ENCODE results near the gene NDFIP1.
"Not testable (repeated sequence)": the region's sequence is repeated elsewhere in the genome, so short reads cannot be mapped to it uniquely, and the experiment has no call there.

Gene NDFIP1, protein sequence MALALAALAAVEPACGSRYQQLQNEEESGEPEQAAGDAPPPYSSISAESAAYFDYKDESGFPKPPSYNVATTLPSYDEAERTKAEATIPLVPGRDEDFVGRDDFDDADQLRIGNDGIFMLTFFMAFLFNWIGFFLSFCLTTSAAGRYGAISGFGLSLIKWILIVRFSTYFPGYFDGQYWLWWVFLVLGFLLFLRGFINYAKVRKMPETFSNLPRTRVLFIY
- 127 reads per million, percentile 87 among the genes with 10 or more reads in this experiment for total RNA-seq

DNA sequence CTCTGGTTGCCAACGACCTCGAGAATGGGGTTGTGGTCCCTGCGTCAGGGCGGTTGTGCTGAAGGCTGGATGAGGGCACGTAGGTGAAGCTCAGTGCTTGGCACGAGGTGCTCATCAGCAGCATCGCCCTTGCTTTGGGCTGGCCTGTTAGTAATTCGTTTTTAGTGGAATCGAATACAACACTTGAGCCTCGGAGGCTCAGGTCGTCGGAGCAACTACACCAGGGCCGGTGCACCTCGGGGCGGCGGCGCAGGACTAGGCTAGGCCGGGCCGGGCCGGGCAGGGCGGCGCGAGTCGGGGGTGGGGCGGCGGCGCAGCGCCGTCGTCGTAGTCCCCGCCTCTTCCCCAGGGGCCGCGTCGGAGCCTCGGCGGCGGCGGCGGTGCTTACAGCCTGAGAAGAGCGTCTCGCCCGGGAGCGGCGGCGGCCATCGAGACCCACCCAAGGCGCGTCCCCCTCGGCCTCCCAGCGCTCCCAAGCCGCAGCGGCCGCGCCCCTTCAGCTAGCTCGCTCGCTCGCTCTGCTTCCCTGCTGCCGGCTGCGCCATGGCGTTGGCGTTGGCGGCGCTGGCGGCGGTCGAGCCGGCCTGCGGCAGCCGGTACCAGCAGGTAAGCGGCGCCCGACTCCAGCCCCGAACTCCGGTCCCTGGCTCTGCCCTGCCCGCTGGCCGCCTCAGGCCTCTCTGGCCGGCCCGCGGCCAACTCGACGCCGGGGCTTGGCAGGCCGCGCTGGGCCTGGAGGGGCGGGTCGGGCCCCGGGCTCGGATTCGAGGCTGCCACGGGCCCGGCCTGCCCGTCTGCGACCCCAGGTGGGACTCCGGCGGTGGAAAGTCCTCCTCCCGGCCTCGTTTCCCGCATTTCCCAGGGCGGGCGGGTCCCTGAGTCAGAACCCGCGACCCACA is at the start of gene NDFIP1:
Gene NDFIP1 (plus strand): TSS at position 348 of the 899 bp plus-strand sequence. CDS start 196 bp downstream, at position 544.
- peak; percentile 74 for DNase-seq

DNA sequence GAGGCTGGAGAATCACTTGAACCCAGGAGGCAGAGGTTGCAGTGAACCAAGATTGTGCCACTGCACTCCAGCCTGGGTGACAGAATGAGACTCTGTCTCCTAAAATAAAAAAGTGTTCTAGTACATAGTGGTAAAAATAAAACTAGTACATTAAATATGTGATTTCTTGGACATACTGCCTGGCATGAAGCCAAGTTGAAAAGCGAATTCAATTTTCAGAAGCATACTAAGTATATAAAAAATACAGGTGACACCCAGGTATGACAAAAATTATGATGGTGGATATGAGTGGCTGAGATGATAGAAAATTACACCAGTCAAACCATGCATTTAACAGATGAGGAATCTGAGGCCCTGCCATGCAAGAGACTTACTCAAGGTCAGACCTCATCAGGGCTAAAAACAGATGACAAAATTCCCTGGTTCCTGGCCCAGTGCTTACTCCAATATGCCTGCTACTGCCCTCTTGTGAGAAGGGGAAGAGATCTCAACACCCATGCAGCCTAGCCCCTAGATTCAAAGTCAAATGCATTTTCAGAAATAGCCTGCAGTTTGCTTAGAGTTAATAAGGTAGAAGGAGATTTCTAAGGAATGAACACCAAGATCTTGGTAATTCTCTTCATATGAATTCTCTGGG is 49.2 kb upstream of the NDFIP1 start:
- DNase-seq, result no peak

DNA sequence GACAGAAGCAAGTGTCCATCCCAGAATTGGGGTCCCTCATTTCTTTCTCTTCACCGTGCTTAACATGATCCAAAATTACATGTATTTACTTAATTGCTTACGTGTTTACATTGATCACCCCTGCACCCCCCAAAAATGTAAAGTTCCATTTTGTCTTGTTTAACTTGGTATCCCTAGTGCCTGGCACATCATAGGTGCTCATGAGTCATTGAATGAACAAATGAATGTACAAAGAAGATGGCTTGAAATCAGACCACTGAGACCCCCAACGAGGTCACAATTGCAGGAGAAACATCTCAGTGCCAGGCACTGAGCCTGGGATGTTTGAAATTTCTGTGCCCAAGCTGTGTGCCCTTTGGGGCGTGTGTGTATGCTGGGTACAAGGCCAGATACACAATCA is 45.2 kb upstream of the NDFIP1 start:
- DNase-seq, result no peak

DNA sequence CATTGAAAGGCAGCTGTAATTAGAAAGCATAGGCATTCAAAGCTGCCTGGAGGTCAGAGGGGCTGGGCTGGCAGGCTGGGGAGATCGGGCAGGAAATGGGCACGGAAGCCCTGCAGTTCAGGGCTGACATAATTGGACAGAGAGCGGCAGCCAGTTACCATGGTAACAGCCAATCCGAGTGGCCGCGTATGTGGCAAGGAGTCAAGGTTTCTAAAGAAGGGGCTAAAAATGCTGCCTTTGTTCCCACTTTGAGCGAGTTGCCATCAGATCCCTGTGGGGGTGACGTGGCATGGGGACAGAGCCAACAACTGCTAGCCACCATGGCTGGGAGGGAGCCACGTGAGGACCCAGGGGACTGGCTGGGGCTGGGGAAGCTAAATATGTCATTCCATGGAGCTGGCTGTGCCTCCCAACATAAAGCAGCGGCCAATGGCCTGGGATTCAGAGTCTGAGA is 44.7 kb upstream of the NDFIP1 start:
- DNase-seq, result no peak

DNA sequence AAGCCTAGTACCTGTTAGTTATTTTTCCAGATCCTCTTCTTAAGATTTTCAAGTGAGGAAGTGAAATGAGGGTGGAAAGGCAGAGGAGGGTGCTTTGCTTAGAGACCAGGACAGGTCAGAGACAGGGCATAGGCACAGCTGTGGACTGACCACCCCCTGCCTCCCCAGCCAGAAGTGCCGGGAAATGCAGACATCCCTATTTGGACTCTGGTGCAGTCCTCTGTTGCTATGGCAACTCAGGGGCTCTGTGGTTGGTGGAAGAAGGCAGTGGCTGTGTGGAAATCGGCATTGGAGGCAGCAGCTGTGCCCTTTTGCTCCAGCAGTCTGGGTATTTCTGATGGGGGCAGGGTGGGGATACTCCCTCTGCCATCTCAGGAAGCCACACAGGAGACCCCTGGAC is 43.3 kb upstream of the NDFIP1 start:
- no peak for DNase-seq

DNA sequence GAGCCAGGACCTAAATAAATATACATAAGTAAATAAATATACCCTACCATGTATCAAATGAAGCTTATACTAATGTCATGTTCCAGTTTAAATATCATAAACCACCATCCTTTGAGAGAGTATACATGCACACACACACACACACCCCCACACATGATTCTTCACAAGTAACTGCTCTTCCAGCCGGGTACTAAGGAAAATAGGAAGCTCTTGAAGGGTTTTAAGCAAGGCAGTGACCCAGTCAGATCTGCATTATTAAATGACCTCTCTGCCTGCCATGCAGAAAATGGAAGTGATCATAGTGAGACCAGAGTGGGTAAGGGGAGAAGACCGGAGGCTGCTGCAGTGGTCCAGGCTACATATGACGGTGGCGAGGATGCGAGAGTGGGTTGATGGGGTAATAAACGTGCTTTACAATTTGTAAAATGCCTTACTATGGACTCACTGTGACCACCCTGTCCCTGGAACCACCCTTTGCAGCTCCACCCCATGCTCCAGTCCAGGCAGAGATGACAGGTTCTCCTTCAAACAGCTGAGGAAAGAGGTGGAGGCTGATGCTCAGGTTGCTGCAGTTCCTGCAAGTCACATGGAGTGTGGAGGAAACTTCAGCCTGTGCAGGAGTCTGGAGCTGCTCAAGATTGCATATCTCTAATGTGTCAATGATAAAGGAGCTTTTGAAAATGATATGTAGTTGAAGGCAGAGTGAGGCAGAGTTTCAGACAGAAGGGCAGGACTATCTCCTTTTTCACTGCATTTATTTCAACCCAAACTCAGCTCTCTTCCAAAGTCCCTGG is 38.8 kb upstream of the NDFIP1 start:
- no peak for DNase-seq

DNA sequence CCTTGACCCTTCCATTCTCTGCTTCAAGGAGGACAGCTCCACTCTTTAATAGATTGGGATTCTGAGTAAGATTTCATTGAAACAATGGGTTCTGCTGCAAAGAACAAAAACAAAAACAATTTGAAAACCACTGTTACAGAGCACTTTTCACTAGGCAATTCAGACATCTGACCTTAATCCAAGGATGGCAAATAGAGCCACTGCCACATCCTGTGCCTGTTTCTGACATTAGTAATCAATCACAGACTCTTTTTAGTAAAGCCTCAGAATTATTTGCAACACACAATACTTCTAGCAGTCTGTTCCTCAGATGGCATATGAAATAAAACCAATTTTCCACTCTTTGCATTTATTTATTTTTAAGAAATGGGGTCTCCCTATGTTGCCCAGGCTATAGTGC is 37.8 kb upstream of the NDFIP1 start:
- no peak for DNase-seq

DNA sequence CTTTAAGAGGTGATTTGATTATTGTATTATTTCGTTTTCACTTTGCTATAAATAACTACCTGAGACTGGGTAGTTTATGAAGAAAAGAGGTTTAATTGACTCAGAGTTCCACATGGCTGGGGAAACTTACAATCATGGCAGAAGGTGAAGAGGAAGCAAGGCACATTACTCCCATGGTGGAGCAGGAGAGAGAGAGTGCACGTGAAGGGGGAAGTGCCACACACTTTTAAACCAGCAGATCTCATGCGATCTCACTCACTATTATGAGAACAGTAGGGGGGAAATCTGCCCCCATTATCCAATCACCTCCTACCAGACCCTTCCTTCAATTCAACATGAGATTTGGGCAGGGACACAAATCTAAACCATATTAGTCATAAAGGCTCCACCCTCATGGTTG is 36.1 kb upstream of the NDFIP1 start:
- DNase-seq, result no peak

DNA sequence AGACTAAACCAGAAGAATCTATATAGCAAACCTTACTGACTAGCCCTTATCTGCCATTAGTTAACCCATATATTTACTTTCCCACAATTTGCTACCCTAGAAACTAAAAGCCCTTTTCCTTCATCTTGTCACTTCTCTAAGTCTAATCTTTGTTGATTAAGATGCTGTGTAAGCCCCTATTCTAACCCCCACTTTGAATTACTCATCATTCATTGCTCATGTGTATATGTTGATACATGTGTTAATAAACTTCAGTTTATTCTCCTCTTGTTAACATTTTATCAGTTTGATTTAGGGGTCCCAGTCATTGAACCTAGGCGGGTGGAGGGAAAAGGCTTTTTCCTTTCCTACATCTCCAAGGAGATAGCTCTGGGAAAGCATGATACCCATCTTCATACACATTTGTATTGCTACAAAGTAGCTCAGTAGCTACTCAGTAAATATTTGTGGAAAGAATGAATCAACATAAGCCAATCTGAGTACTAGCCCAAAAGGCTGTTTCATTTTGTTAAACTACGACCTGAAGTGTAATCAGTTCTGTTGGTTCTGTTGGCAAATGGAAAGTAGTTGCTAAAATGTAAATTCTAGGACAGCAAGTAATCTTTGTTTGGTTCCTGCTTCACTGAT is 35.1 kb upstream of the NDFIP1 start:
- no peak for DNase-seq

DNA sequence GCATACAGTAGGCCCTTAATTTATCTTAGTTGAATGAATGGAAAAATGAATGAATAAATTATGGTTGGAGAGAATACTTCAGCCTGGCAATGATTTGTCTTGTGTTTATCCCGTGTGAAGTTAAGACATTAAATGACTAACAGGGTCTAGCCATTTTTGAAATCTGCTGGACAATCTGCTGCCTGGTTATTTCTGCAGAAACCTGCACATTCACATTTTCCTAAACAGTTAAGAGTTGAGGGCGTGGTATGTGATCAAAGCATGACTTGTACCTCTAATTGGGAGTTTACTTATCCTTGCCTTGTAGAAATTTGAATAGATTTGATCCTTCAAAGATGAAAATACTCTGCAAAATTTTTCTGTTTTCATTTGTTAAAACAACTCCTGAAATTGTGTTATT is 34.6 kb upstream of the NDFIP1 start:
- DNase-seq, result no peak

DNA sequence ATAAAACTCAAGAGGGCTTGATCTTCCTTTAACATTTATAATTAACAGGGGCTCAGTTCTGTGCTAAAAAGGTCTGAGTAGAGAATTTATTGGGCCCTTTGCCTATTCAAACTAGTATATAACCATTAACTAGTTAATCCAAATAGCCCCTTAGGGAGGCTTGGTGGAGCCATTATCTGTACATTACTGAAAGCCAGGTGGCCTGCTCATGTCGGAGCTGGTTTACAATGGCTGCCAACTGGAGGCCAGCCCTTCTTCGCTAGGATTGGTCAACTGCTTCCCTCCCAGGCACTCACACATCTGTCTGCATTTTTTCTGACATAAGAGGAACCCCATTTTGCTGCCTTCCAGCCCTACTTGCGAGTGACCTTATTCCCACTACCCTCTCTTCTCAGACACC is 30.4 kb upstream of the NDFIP1 start:
- DNase-seq, result no peak

DNA sequence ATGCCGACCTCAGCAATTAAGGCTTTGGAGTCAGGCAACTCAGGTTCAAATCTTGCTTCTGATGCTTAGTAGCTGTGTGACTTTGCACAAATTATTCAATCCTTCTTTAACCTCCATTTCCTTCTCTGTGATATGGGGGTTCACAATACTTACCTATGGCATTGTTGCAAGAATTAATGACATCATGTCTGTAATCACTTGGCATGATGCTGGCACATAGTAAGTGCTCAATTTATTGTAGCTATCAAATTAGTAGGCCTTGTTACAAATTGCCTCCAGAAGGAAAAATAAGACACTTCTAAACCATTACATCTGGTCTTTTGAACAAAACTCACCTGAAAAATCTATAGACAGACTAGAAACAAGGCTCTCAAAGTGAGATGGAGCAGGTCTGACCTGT is 29.9 kb upstream of the NDFIP1 start:
- no peak for DNase-seq

DNA sequence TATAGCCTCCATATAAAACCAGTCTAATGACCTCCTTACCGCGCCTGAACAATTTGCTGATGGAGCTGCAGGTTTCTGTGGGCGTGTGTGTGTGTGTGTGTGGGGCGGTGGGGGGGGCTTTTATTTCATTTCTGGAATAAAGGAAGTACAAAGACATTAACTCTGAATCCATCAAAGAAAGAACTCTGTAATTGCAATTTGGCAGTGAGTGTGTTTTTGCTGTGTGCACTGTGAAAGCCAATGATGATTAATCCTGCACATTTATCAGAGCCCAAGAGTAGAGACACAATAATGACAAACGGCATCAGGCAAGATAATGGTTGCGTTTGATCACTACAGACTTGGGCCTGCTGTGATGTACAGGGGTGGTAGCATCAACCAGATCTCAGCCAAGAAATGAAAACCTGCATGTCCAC is 29.3 kb upstream of the NDFIP1 start:
- DNase-seq, result no peak

DNA sequence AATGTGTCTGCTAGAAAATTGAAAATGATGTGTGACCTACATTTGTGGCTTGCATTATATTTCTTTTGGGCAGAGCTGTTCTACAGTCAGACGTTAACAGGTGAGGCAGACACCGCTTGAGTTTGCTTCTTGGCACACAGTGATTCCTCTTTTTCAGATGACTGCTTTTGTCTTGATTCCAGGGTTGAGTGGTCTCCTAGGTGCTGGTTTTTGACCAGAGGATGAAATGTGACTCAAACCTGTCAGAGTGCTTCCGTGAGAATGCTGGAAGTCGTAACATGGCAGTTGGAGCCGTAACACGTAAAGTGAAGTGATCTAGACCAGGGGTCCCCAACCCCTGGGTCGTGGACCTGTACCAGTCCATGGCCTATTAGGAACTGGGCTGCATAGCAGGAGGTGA is 28.3 kb upstream of the NDFIP1 start:
- no peak for DNase-seq

DNA sequence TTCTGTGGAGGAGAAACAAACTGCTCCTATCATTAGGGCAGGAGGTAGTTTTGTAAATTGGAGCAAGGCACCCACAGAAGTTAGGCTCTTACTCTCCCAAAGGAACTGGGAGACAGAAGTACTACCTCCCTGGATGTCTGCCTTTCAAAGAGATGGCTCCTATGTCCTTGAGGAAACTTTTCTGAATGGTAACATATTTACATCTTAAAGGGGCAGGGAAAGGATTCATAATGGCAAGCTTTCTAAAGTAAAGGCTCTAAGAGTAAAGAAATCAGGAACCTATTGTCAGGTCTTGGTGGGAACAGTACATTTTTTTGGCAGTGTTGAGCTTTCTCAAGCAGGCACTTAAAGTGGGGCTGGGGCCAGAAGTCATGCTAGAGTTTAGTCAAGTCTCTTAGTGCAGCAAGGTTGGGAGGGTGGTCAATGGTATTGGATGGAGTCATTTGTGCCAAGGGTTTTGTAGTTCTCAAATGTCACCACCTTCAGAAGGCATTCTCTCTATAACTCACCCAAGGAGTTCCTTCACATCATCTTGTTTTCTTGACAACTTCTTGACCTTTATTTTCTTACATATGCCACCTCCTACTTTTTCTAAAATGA is 26.3 kb upstream of the NDFIP1 start:
- no peak for DNase-seq

DNA sequence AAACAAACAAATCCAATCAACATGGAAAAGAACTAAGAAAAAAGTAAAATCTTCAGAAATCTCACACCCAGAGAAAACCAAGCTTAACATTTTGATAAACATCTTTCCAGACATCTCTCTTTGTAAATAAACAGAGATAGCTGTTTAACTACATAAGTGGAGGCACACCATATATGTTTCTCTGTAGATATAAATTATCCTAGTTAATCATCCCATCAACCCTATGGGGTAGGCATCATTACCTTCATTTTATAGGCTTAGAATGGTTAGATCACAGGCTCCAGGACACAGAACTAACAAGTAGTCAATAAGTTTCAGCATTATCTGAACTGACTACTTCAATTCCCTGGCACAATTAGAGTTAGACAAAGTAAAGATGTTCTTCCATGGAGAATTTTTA is 22.4 kb upstream of the NDFIP1 start:
- no peak for DNase-seq

DNA sequence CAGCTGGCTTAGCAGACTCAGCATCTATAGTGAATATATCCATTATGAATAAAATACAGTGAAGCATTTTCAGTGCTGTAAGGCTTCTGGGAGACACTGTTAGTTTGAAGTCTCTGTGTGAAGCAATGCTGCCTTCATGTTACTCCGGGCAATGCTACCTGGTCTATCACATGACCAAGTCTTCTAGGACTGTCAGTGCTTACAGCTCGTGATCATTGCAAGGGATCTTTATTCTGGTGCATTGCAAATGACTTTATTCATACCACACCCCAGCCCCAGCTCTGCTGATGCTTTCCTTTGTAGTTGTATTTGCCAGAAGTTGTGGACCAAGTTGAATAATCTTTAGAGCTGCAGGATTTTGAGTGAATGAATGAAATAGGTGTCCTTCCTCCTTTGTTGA is 21.9 kb upstream of the NDFIP1 start:
- no peak for DNase-seq

DNA sequence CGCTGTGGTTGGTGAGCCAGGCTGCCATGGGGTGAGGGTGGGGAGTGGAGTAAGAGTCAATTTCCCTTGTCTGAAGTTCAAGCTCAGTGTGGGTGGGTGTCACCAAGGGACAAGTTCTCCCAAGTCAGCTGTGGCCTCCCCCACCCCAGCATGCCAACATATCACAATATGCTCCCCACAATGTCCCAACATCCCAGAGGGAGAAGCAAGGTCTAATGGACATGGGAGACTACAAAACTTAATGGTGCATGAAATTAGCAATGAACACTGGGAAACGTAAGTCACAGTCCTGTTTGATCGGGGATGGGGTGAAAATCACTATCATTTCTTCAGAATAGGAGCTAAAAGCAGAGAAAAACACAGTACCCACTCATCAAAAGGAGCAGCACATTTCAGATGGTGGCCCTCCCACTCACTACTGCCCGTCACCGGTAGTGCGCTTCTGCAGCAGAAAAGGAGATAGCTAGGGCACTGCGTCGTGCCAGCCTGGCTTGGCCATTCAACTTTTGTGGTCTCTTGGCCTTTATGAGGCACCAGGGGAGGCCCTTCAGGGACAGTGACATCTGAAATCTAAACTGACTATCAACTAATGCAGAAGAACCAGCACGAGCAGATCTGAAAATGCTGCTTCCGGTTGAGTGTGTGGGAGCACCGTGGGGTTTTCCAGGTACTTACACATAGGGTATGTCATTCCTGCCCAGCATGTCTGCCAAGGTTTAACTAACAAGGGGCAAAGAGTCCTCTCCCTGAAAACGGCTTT is 20.5 kb upstream of the NDFIP1 start:
- DNase-seq, result peak; percentile 33

DNA sequence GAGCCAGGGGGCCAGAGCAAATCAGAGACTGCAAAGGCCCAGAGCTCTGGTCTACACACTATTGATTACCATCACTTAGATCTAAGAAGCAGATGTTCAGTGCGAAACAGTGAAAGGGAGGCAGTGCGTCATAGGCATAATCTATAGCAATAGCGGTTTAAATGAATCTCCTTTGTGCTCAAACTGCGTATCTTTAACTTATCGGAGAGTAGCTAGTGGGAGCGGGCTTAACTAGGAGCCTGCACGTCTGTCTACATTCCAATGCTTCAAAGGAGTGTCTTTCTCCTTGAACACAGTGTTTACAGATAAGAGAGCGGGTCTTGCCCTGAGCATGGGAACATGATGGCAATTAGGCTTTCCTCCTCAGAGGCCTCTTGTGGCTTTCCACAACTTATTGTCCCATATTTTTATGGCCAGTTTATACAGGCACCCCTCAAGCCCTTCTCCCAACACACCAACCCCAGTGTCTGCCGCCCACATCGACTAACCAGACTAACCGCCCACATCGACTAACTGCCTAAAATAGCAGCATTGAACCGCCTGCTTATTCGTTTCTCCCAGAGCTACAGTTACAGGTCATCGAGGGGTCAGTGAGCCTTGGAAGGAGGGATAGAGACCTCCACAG is 19.6 kb upstream of the NDFIP1 start:
- DNase-seq, result not testable (repeated sequence)

DNA sequence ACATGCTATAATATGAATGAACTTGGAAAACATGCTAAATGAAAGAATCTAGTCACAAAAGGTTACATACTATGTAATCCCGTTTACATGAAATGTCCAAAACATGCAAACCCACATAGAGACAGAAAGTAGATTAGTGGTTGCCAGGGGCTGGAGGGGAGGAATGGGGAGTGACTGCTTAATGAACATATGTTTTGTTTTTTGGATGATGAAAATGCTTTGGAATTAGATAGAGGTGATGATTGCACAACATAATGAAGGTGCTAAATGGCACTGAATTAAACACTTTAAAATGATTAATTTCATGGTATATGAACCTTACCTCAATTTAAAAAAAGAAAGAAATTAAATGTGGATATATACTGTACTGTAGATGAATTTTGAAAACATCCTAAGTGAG is 17.6 kb upstream of the NDFIP1 start:
- no peak for DNase-seq

DNA sequence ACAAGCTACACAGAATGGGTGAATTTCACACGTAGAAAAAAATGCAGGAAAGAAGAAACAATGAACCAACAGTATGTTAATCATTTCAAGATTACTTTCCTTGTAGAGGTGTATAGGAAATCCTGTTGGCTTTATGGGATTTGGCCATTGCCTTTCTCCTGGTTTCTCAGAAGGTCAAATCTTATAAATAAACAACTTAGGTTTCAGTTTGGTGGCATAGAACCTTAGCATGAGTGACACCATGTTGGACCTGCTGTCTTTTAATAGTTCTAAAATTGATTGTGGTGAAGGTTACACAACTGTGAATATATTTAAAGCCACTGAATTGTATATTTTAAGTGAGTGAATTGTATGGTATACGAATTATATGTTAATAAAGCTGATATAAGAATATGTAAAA is 16.7 kb upstream of the NDFIP1 start:
- no peak for DNase-seq

All from effector CD4-positive, alpha-beta T cell (primary cell).